ENCODE results near the gene CCDC178.

- TF ChIP-seq, protein P1, sequence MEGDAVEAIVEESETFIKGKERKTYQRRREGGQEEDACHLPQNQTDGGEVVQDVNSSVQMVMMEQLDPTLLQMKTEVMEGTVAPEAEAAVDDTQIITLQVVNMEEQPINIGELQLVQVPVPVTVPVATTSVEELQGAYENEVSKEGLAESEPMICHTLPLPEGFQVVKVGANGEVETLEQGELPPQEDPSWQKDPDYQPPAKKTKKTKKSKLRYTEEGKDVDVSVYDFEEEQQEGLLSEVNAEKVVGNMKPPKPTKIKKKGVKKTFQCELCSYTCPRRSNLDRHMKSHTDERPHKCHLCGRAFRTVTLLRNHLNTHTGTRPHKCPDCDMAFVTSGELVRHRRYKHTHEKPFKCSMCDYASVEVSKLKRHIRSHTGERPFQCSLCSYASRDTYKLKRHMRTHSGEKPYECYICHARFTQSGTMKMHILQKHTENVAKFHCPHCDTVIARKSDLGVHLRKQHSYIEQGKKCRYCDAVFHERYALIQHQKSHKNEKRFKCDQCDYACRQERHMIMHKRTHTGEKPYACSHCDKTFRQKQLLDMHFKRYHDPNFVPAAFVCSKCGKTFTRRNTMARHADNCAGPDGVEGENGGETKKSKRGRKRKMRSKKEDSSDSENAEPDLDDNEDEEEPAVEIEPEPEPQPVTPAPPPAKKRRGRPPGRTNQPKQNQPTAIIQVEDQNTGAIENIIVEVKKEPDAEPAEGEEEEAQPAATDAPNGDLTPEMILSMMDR (conservative IDR thresholded peaks at IDR 0.05), result no peak
- no peak for TF ChIP-seq EZH2 (IDR thresholded peaks at IDR 0.05; ENCODE audit: low read depth)
These were observed 164.7 kb downstream of the CCDC178 start for GRCh38 chr18:33275843-33276242.

Data from PC-9 (cell line).